ENCODE measurements around the gene ANKRD6. TPM values are rescaled to one million over a fixed set of nuclear protein-coding genes. Genes with fewer than 3 reads are reported as not detected.
A peak's percentile ranks its signal among the peaks of the same experiment; 100 is the strongest.

ANKRD6 gene
- total RNA-seq, 1 donor from 2014 or later: 33.8 TPM

- DNase-seq: no peak
Measured at GRCh38 chr6:89510393-89510792, 77.4 kb downstream of the ANKRD6 start.

DNA sequence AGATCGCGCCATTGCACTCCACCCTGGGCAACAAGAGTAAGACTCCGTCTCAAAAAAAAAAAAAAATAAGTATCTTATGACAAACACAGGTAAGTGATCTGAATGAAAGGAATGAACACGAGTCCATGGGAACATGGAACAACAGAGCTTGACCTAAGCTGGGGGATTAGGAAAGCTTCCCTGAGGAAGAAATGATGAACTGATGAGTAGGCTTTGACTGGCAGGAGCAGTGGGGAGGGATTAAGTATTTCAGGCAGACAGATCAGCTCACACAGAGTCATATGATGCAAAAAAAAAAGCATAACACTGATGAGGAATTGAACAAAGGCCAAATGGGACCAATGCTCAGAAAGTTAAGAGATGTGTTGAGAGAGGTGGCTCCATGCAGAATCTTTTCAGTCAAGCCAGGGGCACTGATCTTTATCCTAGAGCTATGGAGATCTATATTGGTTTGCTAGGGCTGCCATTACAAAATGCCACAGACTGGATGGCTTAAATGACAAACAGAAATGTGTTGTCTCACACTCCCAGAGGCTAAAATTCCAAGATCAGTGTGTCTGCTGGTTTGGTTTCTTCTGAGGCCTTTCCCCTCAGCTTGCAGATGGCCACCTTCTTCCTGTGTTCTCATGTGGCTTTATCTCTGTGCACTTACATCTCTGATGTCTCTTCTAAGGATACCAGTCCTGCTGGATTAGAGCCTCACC is 85.6 kb downstream of the ANKRD6 start:
- no peak for DNase-seq

- DNase-seq: no peak
Measured at GRCh38 chr6:89520736-89521135, 87.8 kb downstream of the ANKRD6 start.

DNA sequence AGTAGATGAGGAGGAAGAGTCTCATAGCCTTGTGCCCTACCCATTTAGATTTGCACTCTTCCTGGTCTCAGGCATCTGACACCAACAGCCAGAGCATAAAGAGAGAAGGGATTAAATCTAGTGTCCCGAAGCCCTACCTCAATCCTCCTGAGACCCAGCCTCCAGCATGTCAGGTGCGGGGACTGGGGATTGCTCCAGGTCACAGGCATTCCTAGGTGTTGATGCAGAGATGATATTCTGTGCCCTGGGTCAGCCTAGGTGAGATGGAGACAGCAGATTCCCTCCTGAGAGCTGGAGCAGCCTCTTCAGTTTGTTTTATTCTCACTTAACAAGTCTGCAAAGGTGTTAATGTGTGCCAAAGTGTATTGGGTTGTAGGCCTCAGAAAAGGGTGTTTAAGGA is 89.8 kb downstream of the ANKRD6 start:
- no peak for DNase-seq

- no peak for DNase-seq
Measured at GRCh38 chr6:89525786-89526562, 93.0 kb downstream of the ANKRD6 start.

DNA sequence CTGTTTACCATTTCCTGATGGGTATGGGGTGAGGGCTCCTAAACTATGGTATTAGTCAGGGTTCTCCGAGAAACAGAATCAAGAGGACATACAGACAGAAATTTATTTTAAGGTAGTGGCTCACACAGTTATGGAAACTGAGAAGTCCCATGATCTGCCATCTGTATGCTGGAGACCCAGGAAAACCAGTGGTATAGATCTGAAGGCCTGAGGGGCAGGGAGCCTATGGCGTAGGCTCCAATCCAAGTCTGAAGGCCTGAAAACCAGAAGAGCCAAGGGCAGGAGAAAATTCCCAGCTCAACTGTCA is 93.6 kb downstream of the ANKRD6 start:
- no peak for DNase-seq

DNA sequence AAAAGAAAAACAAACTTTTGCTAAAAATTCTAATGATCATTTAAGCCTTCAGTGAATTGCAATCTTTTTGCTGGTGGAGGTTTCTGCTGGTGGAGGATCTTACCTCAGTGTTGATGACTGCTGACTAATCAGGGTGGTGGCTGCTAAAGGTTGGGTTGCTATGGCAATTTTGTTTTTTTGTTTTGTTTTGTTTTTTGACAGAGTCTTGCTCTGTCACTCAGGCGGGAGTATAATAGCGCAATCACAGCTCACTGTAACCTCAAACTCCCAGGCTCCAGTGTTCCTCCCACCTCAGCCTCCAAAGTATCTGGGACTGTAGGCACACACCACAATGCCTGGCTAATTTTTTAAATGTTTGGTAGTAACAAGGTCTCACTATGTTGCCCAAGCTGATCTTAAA is 94.7 kb downstream of the ANKRD6 start:
- DNase-seq: no peak

DNA sequence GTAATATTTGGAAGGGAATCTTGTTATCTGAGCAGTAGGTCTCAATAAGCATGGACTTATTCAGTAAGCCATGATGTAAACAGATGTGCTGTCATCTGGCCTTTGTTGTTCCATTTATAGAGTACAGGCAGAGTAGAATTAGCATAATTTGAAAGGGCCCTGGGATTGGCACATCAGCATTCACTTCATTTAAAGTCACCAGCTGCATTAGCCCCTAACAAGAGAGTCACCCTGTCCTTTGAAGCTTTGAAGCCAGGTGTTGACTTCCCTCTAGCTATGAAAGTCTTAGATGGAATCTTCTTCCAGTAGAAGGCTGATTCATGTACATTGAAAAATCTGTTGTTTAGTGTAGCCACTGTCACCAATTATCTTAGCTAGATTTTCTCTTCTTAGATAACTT is 95.9 kb downstream of the ANKRD6 start:
- no peak for DNase-seq

- no peak for DNase-seq
Measured at GRCh38 chr6:89530982-89531381, 98.0 kb downstream of the ANKRD6 start.

DNA sequence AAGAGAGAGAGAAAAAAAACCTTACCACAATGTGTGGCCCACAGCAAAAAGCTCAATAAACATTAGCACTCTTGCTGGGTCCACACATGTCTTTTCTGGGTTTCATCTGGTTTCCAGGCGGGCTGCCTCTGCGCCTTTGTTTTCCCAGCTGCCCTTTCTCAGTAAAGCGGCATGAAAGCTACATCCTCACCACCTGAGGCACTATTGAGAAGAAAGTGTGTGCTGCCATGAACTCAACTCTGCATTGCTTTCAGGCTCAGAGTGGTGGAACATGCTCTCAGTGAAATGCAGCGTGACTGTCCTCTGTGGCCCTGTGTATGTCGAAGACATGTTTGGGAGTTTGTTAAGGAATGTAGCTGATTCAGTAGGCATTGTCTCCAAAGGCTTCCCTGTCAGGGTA is 103.3 kb downstream of the ANKRD6 start:
- no peak for DNase-seq

DNA sequence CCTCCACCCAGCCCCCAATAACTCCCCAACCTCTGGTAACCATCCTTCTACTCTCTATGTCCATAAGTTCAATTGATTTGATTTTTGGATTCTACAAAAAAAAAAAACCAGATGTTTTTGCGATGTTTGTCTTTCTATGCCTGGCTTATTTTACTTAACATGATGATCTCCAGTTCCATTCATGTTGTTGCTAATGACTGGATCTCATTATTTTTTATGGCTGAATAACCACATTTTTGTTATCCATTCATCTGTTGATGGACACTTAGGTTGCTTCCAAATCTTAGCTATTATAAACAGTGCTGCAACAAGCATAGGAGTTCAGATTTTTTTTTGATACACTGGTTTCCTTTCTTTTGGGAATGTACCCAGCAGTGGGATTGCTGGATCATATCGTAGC is 106.8 kb downstream of the ANKRD6 start:
- no peak for DNase-seq

DNA sequence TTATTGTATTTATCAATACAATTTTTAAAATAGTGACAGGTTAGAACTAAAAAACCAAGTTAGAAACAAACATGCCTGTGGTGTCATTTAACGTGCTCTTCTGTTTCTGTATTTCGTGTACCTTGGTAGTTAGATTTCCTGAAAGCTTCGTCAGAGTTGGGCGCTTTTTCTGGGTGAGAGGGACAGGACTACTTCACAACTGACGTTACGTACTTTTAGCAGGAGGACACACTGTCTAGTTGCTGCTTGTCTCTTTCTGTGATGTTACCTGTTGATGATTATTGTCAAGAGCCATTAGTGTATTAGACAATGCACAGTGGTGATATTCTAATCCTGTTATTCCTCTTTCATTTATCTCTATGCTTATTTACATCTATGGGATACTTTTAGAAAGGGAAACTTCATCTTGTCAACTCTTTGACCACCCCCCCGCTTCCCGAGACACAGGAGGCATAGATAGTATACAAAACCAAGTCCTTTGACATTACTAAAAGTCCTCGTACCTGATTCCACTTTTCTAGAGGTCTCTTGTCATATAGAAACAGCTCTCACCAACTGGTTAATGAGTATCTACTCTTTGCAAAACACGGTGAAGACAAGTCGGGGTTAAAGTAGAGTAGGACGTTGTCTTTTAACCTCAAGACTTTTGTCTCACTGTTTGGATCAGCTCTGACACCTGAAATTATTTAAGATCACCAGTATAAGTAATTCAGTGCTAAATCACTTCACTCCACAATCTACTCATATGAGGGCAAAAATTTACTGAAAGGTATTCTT is 109.3 kb downstream of the ANKRD6 start:
- no peak for DNase-seq

- no peak for DNase-seq
Measured at GRCh38 chr6:89542866-89543265, 109.9 kb downstream of the ANKRD6 start.

DNA sequence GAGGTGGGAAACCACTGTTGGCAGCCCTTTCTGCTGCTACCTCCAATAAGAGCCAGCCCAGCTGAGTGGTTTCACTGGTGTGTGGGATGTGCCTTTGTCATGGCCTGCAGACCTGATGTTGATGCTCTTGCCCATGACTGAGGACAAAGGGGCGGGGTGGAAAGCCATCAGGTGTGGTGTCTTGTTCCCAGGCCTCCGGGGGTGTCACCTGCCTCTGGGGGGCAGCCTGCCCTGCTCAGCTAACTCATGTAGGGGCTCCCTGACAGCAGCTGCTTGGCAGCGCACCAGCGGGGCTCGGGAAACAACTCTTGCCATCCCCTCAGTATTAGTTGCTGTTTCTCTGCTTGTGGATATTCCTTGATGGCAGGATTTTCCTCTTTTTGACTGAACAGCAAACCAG is 114.3 kb downstream of the ANKRD6 start:
- DNase-seq: no peak

GRCh38 chr6:89553431-89553830 is 120.5 kb downstream of the ANKRD6 start:
- DNase-seq: no peak

GRCh38 chr6:89554106-89554505 is 121.2 kb downstream of the ANKRD6 start:
- no peak for DNase-seq

GRCh38 chr6:89555031-89555430 is 122.1 kb downstream of the ANKRD6 start:
- DNase-seq: no peak

DNA sequence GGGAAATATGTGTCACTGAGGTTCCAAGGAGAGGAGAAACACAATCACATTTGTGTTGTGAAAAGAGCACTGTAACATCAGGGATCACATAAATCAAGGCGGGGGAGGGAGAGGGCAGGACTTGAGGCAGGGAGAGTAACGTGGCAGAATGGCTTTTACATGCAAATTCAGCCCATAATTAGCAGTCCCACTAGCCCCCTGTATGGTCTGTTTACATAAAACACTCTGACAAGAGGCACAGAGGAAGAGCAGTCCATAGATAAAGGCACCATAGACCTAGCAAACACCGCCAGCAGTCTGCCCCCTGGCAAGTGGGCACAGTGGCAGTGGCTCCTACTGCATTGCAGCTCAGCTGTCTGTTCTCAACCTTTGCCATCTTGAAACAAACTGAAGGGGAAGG is 122.9 kb downstream of the ANKRD6 start:
- no peak for DNase-seq

GRCh38 chr6:89559487-89559886 is 126.5 kb downstream of the ANKRD6 start:
- no peak for DNase-seq

DNA sequence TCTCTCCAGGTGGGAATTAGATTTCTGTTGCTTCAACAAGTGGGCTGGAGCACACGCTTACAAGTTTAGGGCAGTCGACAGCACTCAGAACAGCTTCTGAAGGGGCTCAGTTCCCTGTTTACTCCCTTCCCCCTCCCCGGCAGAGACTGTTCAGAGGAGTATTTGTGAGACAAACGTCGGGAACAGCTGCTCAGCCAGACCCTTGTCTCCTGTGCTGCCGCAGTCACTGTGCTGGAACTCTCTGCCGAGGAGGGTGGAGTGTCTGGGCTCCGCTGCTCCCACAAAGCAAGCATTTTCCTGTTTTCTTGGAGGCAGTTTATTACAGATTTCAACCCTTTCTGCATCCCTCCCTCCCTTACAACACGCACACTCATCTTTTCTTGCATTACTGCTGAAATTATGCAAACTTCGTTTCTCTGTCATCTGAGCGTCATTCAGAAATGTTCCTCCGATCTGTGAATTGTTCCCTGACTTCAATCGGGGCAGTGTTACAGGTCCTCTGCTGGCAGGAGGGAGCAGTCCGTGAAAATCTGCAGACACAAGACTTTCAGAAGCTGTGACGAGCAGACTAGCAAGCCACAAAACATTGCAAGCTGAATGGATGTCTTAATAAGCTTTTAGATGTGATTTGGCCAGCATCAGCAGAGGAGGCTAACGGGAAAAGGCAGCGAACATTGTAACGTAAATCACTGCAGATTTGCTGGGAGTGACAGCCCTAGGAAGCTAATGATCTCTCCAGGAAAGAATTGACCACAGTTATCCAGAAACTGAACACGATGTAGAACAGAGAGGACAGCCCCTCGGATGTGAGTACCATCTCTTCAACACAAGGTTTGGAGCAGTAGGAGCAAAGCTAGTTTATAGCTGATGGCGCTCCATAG is 129.4 kb downstream of the ANKRD6 start:
- peak; percentile 62 for DNase-seq

DNA sequence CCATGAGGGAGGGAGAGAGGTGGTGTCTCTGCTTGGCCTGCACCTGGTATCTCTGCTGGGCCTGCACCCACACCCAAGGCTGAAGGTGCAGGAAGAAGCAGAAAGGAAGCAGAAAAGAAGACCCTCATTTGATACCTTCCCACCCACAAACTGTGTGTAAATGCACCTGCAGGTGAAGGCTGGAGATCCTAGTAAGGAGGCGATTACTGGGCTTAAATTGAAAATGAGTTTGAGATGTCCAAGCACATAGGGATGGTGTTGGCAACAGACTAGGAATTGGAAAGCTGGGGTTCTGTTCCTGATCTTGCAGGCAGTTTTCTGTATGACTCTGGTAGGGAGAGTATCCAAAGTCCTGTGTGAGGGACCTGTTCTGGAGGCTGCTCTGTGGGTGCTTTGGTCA is 130.9 kb downstream of the ANKRD6 start:
- no peak for DNase-seq

DNA sequence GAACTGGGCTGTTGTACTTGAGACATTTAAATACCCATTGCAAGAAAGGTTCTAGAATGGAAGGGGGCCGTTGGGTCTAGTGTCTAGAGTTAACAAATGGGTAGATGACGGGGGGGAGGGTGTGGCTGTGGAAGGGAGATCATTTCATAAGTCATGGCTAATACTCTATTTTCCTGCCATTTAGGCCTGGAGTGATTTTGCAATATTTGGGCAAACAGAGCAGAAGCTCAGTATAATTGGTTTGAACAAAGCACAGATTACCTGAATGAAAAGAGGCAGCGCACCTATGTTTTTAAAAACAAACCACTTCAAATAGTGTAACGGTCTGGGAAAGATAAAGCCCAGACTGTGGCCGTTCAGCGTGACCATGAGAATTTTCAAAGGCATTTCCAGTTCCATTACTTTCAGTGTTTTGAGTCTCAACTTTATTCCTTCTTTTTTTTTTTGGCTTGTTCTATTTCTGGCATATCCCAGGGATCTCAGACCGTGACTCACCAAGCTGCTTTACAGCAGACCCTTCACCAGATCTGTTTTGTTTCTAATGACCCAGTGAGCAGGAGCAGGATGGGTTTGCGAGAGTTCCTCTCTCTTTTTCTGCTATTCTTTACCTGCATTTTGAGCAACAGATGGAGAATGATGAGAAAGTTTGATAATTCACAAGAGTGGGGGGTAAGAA is 131.9 kb downstream of the ANKRD6 start:
- no peak for DNase-seq
